ENCODE measurements around the gene FASN.

Gene FASN

DNA sequence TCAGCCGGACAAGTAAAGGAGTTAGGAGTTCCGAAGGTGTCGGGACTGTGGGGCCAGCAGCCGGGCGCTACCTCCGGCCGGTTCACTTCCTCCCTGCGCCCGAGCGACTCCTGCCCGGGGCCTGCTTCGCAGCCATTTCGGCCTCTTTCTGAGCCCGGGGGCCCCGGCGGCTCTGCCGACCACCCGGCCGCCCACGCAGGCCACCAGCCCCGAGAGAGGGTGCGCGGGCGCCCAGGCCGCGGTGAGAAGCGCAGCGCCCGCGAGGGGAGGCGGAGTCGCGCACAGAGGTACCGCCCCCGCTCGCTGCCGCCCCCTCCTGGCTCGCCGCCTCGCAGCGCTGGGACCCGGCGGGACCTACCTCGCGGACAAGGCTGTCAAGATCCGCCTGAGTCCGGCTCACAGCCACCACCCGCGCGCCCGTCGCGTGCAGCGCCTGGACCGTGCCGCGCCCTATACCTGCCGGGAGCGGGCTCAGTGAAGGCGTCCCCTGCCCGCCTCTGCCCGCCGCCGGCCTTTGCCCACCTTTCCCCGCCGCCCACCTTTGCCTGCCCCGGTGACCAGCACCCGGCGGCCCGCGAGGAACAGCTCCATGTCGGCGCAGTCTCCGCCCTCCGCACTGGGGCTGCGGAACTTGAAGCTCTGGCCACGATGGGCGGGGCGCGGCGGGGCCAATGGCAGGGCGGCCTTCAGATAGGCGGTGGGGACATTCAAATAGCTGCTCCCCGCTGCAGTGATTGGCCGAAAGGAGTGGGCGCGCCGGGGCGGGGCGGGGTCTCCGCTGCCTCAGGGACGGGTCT is 60.7 kb downstream of the FASN start, which contains the start of gene DCXR:
DCXR (minus strand) TSS at position 606 of the 797 bp plus-strand sequence; CDS start at position 591, 15 bp downstream.
- DNase-seq: peak; percentile 96

GRCh38 chr17:82036634-82037091 is 61.4 kb downstream of the FASN start:
- DNase-seq: no peak

GRCh38 chr17:82035956-82036633 is 61.9 kb downstream of the FASN start:
- no peak for DNase-seq

- no peak for DNase-seq
These were observed 62.5 kb downstream of the FASN start for GRCh38 chr17:82035488-82035887.

- DNase-seq: no peak
These were observed 63.5 kb downstream of the FASN start for GRCh38 chr17:82034371-82035011.

GRCh38 chr17:82033359-82034085 is 64.5 kb downstream of the FASN start:
- no peak for DNase-seq

DNA sequence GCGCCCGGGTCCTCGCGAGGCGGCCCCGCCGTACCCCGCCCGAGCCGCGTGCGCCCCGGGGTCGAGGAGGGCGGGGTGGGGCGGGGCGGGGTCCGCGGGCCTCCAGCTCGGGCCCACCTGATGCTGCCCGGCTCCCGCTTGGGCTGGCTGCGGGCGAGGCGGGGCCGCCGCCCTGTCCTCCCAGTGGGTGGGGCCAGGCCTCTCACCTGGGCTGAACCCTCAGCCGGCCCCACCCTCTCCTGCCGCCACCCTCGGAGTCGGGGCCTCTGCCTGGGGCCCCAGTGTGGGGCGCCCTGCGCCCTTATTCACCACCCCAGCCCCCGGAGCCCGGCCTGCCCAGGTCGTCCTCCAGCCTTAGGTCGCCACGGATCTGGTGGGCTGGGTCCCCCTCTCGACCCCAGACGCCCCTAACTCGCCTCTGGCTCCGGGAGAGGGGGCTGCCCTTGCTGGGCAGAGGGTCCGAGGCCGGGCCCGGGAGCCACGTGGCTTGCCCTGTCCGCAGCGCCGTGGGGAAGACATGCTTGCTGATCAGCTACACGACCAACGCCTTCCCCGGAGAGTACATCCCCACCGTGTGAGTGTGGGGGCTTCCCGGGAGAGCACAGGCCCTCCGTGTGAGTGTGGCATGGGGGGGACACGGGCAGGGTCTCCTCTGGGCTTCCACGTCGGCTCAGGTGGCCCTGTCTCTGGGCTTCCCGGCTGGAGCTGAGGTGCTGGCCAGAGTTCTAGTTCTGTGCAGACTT is 66.0 kb downstream of the FASN start:
- DNase-seq: no peak

DNA sequence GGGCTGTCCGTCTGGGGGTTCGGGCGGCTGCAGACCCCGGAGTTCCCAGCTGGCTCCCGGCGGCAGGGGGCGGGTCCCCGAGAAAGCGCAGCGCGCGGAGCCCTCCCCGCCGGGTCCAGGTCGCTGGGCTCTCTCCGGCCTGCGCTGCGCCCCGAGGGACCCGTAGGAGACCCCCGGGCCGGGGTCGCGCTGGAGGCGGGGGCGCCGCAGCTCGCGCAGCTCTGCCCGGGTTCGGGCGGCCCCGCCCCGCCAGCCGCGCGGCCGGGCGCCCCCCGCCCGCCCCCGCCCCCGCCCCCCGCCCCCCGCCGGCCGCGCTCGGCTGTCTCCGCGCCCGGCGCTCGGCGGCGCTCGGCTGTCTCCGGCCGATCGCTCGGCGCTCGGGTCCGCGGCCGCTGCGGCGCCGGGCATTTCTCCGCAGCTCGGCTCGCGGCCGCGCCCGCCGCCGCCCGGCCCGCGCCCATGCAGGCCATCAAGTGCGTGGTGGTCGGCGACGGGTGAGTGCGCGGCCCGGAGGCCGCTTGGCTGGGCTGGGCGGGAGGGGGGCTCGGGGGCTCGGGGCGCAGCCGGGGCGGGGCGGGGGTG is 66.6 kb downstream of the FASN start, which contains the start of gene RAC3:
RAC3 (plus strand) TSS at position 376 of the 582 bp plus-strand sequence; CDS start at position 460, 84 bp downstream.
- no peak for DNase-seq

DNA sequence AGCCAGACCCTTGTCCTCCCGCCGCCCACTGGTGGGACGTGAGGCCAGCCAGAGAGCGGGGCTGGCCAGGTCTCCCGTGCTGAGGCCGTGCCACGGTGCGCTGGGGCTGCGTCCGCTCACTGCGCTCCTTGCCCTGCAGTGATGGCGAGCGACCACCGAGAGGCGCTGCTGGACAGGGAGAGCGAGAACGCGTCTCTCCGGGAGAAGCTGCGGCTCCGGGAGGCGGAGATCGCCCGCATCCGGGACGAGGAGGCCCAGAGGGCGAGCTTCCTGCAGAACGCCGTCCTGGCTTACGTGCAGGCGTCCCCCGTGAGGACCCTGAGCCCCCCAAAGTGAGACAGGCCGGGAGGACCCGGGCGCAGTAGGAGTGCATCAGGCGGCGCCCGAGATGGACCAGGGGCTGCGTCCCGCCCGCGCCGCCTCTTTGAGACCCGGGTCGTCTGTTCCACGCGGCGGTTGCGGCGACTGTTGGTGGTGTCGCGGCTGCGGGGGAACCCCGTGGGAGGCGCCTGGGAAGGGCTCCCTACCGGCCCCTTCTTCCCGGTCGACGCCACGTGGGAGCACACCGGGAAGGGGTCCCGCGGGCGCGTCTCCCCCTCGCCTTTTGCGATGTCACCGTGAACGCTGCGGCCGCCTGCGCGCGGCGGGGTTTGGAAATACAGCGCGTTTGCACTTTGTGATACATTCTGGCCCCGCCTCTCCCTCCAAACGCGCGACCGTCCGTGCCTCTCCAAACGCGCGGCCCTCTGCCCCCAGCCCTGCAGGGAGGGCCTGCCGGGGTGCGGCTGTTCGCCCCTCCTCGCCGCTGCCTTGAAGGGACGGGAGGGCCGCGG is 67.3 kb downstream of the FASN start:
- peak; percentile 67 for DNase-seq

GRCh38 chr17:82029990-82030469 is 68.0 kb downstream of the FASN start:
- DNase-seq: no peak

DNA sequence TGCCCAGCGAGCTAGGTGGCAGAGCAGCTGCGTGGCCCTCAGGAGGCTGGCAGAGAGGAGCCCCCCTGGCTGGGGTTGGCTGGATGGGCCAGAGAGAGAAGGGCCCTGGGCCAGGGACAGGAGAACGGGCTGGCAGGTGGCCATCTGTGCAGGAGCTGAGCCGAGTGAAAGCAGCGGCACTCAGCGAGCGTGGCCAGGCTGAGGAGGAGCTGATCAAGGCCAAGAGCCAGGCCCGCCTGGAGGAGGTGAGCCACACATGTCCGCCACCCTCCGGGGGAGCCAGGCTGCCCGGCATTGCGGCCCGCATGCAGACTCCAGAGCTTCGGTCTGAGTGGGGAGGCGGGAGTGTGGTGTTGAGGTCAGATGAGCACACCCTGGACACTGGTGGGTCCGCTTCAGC is 68.6 kb downstream of the FASN start:
- no peak for DNase-seq

GRCh38 chr17:82028966-82029365 is 69.1 kb downstream of the FASN start:
- no peak for DNase-seq

All from NCI-H1694 treated with DMSO at 0.1 percent for 48 hours (cell line).